Activated gamma-delta T cell treated with anti-CD3 and anti-CD28 coated beads, Interleukin-2, amount 50 U/mL, for 16 hours (primary cell): Measurements from ENCODE around the gene EIF2A.
A peak's percentile ranks its signal among the peaks of the same experiment; 100 is the strongest.
"Not testable (repeated sequence)": the region's sequence is repeated elsewhere in the genome, so short reads cannot be mapped to it uniquely, and the experiment has no call there.

Source experiments
- DNase-seq: peaks from one replicate; pipeline ENCODE4 v3.0.0-alpha.2; 2020; ENCODE audit warnings: low read depth

The EIF2A gene

DNA sequence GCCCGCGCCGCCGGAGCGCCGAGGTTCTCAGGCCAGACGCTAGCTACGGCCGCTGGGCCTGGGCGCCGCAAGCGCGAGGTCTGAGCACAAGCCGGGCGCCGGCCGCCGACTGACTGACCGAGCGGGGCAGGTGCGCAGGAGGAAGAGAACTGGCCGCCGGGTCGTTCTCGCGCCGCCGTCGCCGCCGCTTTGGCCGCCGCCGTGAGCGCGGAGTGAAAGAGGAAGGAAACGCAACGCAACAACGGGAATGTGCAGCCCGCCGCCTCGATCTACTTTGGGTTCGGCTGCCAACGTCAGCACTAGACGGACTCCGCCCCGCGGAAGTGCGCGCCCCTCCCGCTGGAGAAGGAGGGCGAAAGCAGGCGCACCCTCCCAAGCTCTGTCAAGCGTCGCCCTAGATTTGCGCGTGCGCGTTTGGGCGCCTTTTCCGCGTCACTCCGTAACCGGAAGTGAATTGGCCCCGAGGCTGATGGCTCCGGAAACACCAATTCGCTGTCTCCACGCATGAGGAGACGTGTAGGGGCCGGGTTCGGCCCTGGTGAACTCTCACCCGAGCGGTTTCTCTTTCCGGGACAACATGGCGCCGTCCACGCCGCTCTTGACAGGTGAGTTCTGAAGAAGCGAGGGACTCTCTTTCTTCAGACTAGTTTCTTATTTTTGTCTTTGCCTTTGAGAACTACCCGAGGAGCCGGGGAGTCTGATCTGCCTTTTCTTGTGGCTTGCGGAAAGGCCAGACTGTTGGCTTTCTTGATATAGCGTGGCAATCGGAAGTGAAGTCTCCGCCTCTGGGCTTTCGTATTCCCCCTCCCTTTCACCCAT is at the start of gene EIF2A, which contains the start of gene SERP1:
Gene EIF2A (plus strand): TSS at position 562 of the 819 bp plus-strand sequence. CDS start 16 bp downstream, at position 578.
Gene SERP1 (minus strand): TSS at position 271 of the 819 bp plus-strand sequence. CDS start 361 bp downstream, outside the sequence.
- DNase-seq, result peak; percentile 99

DNA sequence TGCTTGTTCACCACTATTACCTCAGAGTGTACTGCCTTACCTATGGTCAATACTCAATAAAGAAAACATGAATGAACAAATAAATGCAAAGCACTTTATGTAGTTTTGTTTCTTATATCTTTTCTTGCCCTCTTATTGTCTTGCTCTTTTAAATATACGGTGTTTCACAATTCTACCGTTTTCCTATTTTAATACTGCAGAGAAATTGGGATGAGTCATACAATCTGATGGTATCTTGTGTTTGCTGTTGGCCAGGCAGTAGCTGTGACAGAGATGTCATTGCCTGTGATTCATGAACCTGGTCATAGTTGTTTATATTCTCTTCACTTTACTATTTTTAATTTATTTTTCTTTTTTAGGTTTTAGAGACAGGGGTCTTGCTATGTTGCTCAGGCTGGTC is 48.6 kb upstream of the EIF2A start:
- no peak for DNase-seq

DNA sequence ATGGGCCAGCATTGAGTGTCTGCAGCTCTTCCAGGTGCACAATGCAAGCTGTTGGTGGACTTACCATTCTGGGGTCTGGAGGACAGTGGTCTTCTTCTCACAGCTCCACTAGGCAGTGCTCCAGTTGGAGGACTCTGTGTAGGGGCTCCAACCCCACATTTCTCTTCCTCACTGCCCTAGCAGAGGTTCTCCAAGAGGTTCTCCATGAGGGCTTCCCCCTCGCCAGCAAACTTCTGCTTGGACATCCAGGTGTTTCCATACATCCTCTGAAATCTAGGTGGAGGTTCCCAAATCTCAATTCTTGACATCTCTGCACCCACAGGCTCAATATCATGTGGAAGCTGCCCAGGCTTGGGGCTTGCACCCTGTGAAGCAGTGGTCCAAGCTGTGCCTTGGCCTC is 45.6 kb upstream of the EIF2A start:
- DNase-seq, result not testable (repeated sequence)

DNA sequence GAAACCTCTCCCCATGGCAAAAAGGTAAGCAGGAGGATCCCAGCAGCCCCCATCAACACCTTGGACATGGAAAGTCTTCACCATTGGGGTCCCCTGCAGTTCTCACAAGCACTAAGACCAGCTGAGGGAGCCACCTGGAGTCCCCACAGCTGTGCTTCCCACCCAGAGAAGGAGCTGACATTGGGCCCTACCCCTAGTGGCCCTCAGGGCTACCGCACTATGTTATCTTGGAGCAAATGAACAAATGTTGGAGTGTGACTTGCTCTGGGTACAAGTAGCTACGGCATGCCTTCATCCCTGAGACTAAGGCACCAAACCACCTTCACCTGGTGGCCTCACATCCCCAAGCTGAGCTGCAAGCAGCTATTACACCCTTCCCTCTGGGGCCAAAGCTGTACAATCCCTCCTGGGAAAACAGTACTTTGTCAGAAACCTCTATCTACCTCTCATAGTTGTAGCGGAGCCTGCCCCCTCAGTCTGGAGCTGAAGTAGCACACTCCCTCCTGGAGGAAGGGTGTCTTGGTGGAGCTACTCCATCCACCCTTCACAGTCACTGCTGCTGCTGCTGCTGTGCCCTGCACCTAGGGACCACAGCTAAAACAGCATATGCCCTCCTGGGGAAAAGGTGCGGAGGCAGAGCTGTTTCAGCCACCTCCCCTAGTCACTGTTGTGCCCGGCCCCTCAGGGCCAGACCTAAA is 43.0 kb upstream of the EIF2A start:
- no peak for DNase-seq

DNA sequence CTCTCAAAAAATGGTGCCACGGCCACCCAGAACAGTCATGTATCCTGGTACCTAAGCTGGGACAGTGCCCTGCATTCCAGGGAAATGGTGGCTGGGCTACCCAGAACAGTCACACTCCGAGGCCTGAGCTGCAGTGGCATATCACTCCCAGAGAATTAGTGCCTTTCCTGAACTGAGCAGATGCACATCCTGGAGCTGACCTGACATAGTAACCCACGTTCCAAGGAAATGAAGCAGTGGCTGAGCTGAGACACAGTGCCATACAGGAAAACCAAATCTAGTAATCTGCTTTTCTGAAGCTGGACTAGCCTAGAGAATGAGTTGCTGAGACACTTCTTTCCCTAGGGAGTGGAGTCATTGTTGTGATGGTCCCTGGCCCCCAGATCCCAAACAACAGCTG is 42.1 kb upstream of the EIF2A start:
- DNase-seq, result no peak

DNA sequence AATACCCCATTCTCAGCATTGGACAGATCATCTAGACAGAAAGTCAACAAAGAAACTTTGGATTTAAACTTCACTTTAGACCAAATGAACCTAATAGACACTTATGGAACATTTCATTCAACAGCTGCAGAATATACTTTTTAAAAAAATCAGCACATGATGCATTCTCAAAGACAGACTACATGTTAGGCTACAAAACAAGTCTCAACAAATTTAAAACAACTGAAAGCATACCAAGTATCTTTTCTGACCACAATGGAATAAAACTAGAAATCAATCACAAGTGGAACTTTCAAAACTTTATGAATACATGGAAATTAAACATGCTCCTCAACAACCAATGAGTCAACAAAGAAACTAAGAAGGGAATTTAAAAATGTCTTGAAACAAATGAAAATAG is 38.2 kb upstream of the EIF2A start:
- DNase-seq, result no peak

DNA sequence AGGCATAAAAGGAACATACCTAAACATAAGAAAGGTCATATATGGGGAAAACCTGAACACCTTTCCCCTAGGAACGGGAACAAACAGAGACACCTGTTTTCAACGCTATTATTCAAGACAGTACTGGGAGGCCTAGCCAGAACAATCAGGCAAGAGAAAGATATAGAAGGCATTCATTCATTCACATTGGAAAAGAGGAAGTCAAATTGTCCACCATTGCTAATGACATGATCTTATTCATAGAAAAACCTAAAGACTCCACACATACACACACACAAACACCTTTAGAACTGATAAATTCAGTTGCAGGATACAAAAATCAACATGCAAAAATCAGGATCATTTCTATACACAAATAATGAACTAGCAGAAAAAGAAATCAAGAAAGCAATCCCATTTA is 36.8 kb upstream of the EIF2A start:
- DNase-seq, result no peak

DNA sequence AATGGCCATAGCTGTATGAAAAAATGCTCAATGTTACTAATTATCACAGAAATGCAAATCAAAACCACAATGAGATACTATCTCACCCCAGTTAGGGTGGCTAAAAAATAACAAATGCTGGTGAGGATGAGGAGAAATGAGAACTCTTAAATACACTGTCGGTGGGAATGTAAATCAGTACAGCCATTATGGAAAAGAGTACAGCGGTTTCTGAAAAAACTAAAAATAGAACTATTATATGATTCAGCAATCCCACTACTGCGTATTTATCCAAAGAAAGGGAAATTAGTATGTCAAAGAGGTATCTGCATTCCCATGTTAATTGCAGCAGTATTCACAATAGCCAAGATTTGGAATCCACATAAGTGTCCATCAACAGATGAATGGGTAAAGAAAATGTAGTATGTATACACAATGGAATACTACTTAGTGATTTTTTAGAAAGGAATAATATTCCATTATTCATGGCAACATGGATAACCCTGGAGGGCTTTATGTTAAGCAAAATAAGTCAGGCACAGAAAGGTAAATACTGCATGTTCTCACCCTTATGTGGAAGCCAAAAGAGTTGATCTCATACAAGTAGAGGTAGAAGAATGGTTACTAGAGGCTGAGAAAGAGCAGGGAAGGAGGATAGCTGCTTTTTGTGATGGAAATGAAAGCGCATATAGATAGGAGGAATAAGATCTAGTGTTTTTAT is 35.3 kb upstream of the EIF2A start:
- DNase-seq, result no peak

DNA sequence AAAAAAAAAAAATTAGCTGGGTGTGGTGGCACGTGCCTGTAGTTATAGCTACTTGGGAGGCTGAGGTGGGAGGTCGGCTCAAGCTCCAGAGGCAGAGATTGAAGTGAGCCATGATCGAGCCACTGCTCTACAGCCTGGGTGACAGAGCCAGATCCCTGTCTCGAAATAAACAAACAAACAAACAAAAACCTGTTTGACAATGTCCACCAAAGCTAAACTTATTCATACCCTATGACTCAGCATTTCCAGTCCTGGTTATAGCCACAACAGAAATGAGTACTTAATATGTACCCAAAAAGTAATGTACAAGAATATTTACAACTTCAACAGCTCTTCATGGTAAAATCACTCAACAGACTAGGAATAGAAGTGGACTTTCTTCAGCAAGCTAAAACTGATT is 31.4 kb upstream of the EIF2A start:
- DNase-seq, result no peak

DNA sequence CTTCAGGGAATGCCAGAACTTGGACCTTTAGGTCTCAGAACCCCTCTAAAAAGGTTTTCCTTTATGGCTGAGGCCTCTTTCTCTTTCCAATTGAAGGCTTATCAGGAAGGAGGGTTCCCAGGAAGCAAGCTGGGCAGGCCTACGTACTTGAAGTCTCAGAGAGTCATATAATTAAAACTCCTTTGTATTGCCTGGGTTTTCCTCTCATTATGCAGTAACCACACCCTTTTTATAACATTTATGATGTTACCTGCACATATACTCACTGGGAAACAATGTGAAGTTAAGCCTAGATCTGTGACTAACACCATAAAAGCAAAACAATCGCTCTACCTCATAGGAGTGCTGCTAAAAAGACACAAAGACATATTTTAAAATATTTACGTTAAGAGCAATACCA is 27.6 kb upstream of the EIF2A start:
- DNase-seq, result no peak

DNA sequence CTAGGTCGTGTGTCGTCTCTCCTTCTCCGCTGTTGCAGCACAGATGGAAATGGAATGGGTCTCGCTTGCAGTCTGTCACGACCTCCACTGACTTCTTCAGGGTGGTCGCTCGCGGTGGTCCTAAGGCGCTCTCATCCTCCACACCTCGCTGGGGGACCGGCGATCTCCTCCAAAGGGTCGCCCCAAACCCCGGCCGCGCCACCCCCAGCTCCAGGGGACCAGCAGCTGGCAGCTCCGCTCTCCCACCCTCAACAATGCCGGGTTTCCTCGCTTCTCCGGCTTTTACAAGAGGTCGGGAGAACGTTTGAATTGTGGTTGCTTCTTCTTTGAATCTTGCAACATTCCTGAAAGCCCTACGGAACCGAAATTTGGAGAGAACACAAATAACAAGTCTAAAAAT is 26.2 kb upstream of the EIF2A start:
- DNase-seq, result no peak

DNA sequence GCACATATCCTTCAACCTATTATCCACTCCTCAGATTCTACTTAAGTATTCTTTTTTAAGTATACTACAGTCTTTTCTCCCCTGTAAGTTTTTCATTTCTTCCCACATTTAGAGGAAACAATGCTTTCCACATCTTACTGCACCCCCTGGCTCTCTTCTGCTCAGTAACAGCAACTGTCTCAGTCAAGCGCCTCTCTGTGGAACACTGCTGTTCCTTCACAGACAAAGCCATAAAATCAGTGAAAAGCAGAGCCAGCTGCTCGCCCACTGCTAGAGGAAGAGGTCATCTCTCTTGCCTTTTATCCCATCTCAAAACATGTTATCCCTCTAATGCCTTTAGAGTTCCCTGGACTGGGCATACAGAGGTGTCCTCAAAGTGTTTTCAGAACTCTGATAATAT is 25.1 kb upstream of the EIF2A start:
- no peak for DNase-seq

DNA sequence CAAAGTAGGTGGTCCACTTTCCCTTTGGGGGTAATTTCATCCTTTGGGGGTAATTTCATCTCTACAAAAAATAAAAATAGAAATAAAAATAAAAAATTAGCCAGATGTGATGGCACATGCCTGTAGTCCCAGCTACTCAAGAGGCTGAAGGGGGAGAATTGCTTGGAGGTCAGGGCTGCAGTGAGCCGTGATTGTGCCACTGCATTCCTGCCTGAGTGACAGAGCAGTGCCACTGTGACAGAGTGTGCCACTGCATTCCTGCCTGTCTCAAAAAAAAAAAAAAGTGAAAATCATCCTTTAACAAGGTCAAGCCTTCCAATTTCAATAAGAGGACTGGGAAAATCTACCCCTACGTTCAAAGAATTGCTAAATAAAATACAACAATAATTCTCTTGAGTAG is 23.0 kb upstream of the EIF2A start:
- no peak for DNase-seq

DNA sequence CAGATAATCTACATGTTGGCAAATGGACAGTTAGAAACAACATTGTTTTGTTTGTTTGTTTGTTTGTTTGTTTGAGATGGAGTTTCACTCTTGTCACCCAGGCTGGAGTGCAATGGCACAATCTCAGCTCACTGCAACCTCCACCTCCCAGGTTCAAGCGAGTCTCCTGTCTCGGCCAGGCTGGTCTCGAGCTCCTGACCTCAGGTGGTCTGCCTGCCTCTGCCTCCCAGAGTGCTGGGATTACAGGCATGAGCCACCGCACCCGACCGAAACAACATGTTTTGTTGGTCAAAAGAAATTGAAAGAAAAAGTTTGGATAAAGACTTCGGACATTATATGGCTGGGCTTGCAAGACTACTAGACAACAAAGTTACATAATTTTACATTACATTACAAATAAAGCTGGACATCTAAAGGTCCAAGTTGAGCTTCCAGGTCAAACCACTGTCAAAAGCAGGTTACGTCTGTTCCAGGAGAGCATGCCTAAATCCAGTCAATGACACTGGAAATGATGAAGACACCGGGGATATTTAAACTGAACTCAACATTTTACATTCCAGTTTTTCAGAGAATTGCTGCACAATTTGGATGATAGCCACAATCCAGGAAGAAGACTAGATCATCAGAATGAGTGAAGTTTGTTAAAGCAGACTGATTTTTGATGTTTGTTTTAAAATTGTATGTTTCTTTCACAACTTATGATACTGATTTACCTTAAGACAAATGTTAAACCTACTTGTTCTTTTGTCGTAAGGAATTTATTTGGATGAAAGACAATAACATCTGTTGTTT is 18.9 kb upstream of the EIF2A start:
- no peak for DNase-seq

DNA sequence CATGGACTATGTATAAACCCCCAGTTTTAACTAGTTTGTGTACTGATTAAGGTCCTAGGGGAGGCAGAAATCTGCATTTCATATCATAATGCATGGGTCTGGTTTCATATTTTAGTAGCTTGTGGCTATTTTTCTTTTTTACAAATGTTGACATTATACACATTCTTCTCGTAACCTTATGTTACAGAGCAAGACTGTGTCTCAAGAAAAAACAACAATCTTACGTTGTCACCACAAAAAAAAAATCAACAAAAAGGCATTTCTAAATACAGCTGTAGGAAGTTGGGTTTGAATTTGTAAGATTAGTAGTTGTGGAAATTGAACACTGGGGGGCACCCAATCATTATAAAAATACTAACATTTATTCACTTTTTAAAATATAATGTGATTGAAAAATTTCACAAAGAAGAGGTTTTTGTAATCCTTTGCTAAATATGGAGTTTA is 18.2 kb upstream of the EIF2A start:
- no peak for DNase-seq

DNA sequence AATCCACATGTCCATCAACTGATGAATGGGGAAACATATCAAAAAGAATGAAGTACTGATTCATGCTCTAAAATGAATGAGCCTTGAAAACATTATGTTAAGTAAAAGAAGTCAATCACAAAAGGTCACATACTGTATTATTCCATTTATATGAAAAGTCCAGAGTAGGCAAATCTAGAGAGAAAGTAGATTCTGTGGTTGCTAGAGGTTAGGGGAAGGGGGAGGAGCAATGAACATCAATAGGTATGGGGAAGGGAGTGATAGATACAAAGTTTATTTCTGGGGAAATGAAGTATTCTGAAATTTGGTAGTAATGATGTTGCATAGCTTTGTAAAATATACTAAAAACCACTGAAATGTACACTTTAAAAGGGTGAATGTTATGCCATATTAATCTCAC is 14.8 kb upstream of the EIF2A start:
- DNase-seq, result no peak

DNA sequence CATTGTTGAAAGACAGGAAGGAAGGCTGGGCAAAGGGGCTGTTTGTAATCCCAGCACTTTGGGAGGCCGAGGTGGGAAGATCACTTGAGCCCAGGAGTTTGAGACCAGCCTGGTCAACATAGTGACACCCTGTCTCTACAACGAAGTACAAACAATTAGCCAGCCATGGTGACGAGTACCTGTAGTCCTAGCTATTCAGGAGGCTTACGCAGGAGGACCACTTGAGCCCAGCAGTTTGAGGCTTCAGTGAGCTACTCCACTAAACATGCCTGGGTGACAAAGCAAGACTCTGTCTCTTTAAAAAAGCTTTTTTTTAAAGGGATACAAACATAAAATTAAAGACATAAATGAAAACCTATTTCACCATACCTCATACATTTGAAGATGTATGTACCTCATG is 11.4 kb upstream of the EIF2A start:
- DNase-seq, result no peak

DNA sequence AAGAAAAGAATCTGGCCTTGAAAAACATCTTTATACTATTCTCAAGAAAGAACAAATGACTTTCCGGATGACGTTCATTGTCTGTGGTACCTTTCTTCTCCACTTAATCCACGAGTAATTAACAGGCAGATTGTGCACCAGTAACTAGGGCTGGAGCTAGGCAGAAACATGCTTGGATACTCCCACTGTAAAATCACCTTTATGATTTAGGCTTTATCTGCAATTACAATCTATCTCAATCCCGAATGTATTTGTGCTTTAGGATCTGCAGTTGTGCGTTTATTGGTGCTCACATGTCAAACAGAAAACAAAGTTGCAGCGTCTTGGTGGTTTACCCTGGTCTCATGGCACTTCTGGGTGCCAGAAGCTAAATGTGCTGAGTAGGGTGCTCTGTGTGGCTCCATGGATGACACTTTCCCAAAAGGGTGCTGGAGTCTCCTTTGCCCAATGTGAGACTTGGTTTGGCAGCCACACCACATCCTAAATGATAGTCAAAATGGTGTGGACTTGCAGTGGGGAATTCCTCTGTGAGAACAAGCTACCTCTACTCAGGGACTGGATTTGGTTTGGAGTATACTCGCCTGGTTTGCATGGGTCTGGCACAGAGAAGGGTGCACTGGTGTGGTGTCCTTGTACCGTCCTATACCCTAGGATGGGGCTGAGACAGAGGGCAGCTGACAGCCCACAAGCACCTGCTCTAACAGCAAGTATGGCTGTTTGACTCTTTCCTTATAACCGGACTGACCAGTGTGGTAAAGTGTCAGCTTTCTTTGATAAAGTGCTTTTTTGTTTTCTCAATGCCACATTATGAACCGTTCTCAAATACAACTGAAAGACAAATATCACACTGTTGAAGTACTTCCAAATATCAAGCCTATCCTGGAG is 8.0 kb upstream of the EIF2A start:
- DNase-seq, result no peak

DNA sequence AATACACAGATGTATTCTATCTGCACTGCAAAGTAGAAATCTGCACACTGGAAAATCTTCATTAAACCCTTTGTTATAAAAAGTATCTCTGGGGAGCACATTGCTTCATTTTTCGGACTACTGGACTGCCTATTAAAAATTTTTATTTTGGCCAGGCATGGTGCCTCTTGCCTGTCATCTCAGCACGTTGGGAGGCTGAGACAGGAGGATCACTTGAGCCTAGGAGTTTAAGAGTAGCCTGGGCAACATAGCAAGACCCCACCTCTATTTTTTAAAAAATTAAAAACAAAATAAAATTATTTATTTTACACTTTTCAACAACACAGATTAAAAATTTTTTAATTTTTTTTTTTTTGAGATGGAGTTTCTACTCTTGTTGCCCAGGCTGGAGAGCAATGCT is 6.3 kb upstream of the EIF2A start:
- DNase-seq, result no peak

DNA sequence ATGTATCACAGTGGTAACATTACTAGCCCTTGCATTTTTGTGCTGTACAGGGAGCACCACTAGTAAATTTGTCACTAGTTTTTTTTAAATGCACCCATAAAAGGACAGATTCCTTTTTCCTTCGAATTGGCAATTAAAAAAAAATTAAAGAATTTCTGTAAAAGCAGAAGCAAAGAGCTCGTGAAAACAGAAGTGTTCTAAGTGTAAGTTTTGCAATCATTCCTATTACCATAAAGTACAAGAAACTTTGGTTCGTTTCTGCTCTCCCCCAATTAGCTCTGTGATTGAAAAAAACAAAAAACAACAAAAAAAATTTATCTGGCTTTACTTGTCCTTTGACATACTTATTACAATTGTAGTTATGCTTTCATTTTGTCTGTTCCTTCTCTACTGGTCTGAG is 5.6 kb upstream of the EIF2A start:
- no peak for DNase-seq

DNA sequence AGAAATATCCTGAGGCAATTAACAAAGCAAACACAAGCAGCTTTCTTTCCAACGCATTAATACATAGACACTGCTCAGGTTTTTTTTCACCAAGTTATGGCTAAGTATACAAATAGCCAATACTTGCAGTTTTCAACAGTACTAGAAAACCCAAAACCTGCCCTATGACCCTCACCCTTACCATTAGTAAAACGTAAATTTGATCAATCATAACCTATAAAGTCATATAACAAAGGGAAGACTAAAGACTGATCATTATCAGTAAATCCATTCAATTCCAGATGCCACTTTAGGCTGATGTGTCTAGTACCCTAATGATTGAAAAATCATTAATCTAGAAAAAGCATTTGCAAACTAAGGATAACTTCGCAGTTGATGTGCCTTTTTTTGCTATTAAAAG is 3.5 kb upstream of the EIF2A start:
- no peak for DNase-seq
